Measurements from ENCODE around the gene ADSS1.

GRCh38 chr14:104675447-104675846 lies 48.6 kb upstream of the ADSS1 start:
- TF ChIP-seq FOXA1 (IDR thresholded peaks at IDR 0.05): no peak
- no peak for TF ChIP-seq MAX (IDR thresholded peaks at IDR 0.05)
- no peak for TF ChIP-seq CTCF (IDR thresholded peaks at IDR 0.05; ENCODE audit: low read depth, low read length, missing input control)
- TF ChIP-seq YY1 (IDR thresholded peaks at IDR 0.05): no peak
- TF ChIP-seq JUND (IDR thresholded peaks at IDR 0.05): no peak
- no peak for TF ChIP-seq FOXA2 (IDR thresholded peaks at IDR 0.05)
- no peak for TF ChIP-seq SP1 (IDR thresholded peaks at IDR 0.05)
- no peak for TF ChIP-seq REST (IDR thresholded peaks at IDR 0.05)
- TF ChIP-seq HNF4G (IDR thresholded peaks at IDR 0.05): no peak
- no peak for TF ChIP-seq RXRA (IDR thresholded peaks at IDR 0.05)
- TF ChIP-seq RAD21 (IDR thresholded peaks at IDR 0.05): no peak
- TF ChIP-seq NR2F2 (IDR thresholded peaks at IDR 0.05): no peak
- no peak for TF ChIP-seq ATF3 (IDR thresholded peaks at IDR 0.05)
